Astrocyte of the spinal cord (primary cell): ENCODE data around the gene IL7R.
"Not testable (repeated sequence)": the region's sequence is repeated elsewhere in the genome, so short reads cannot be mapped to it uniquely, and the experiment has no call there.

Experiments used
- DNase-seq: peaks from one replicate; pipeline ENCODE4 v3.0.0; 2011; ENCODE audit warnings: low read depth, low spot score
- H3K4me3 ChIP-seq: 2 replicates; pipeline ENCODE4 v1.5.1; 2011; ENCODE audit warnings: low read depth, mild to moderate bottlenecking, low read length, moderate library complexity
- CTCF ChIP-seq: IDR thresholded peaks from 2 replicates; pipeline ENCODE4 v1.5.1; 2012; ENCODE audit warnings: low read depth, mild to moderate bottlenecking, low read length, inconsistent platforms
- in situ Hi-C: cut with HindIII; loops from 2 replicates; pipeline ENCODE4 v1.10.0; 2017; ENCODE audit warnings: low sequenced_read_pairs

Gene IL7R

GRCh38 chr5:35855187-35855586 lies 1.5 kb upstream of the IL7R start:
- DNase-seq: no peak
- no peak for TF ChIP-seq CTCF
- in situ Hi-C loops: no loop called here
- no peak overlapping the region for H3K4me3 ChIP-seq

- H3K4me3 ChIP-seq, DNase-seq, in situ Hi-C loops: not testable (repeated sequence)
Observed at GRCh38 chr5:35856186-35856764, 416 bp upstream of the IL7R start.

DNA sequence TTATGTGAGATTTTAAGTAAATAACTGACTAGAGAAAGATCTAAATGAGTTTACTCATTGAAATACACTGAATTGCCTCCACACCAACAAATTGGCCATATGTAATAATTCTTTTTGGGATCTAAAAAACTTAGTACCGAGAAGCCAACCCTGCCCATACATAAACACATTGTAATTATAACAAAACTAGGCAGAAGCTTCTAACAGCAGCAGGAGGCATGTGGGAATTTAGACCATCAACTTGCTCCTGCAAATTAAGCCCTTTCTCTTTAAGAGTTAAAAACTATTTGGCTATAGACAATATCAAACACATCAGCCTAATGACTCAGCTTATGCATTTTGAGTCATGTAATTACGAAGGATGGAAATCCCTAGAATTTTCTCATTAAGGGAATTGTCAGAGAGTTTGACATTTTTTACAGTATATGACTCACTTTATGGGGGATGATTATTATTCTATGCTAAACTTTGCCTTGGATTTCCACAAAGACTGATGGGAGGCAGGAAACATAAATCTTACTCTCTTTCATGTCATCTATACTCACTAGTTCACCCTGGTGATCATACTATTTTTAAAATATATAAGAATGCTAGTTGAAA lies 1.0 kb downstream of the IL7R start:
- no peak for TF ChIP-seq CTCF
- in situ Hi-C loops: no loop called here
- DNase-seq: peak; percentile 82
- H3K4me3 ChIP-seq: no peak overlapping the region

GRCh38 chr5:35859101-35859661 lies 2.5 kb downstream of the IL7R start:
- no peak for TF ChIP-seq CTCF
- in situ Hi-C loops: no loop called here

GRCh38 chr5:35860686-35861085 lies 4.0 kb downstream of the IL7R start:
- in situ Hi-C loops: no loop called here
- no peak for DNase-seq
- no peak overlapping the region for H3K4me3 ChIP-seq
- no peak for TF ChIP-seq CTCF

More at GRCh38 chr5:35859101-35859661, 2.5 kb downstream of the IL7R start:
- DNase-seq: peak; percentile 44
- no peak overlapping the region for H3K4me3 ChIP-seq

GRCh38 chr5:35861718-35862117 lies 5.0 kb downstream of the IL7R start:
- no peak overlapping the region for H3K4me3 ChIP-seq
- DNase-seq: no peak
- TF ChIP-seq CTCF: no peak
- in situ Hi-C loops: no loop called here

GRCh38 chr5:35862126-35862525 lies 5.4 kb downstream of the IL7R start:
- in situ Hi-C loops: no loop called here
- no peak overlapping the region for H3K4me3 ChIP-seq
- DNase-seq: no peak
- TF ChIP-seq CTCF: no peak
